IPS DF 4.7 (cell line): Measurements from ENCODE around the gene SAA4.
"Not testable (repeated sequence)": the region's sequence is repeated elsewhere in the genome, so short reads cannot be mapped to it uniquely, and the experiment has no call there.

Experiments
- DNase-seq: peaks from one replicate; pipeline ENCODE4 v3.0.0-alpha.2; 2013; ENCODE audit warnings: low spot score; ENCODE audit errors: extremely low read depth

SAA4 gene

DNA sequence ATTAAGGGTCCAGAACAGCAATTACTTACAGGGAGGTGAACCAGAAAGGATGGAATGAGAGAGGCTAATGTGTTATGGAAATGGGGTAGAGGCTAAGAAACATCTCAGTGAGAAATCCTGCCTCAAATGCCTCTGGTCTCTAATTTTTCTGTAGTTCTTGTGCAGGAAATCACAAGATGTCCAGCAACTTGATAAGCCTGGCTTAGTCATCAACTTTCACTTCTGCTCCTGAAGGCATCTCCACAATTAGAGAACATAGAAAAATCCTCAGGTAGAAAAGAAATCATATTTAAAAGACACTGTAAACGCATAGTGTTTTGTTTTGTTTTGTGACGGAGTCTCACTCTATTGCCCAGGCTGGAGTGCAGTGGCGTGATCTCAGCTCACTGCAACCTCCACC lies 45.2 kb downstream of the SAA4 start:
- no peak for DNase-seq

DNA sequence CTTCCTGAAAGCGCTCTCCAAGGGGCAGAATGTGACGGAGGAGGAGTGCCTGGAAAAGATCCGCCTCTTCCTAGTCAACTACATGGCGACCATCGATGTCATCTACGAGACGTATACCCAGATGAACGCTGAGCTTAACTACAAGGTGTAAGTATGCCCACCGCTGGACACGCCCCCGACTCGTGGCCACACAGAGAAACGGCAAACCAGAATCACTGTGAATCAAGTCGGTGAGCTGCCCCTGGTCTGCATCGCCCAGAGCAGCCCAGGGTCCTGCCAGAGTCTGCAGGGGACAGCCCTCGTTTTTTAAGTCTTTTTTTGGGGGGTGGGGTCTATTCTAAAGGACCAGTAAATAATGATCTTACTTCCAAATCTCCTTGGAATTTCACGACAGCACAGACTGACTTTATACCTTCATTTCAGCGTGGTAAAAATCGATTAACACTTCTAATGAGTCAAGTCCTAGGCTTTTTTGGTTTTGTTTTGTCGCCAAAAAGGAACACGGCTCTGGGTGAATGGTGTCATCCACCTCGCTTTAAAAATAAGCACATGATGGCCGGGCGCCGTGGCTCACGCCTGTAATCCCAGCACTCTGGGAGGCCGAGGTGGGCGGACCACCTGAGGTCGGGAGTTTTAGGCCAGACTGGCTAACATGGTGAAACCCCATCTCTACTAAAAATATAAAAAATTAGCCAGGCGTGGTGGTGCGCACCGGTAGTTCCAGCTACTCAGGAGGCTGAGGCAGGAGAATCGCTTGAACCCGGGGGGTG lies 46.9 kb downstream of the SAA4 start:
- not testable (repeated sequence) for DNase-seq

DNA sequence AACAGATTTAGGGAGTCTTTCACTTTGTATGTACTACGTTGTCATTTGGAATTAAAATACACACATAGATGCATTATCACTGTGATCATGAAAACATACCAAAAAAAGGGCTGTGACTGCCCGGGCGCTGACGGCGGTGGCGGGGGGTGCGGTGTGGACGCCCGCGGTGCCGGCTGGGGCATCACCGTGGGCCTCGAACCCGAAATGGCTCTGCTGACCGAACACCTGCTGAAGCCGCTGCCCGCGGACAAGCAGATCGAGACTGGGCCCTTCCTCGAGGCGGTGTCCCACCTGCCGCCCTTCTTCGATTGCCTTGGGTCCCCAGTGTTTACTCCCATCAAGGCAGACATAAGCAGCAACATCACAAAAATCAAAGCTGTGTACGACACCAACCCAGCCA lies 47.8 kb downstream of the SAA4 start:
- no peak for DNase-seq
